Transverse colon (tissue), 4 donors: ENCODE measurements around the gene KANK2. TPM values are rescaled to one million over a fixed set of nuclear protein-coding genes. Genes with fewer than 3 reads are reported as not detected.

Experiments
- DNase-seq: peaks from one replicate; pipeline ENCODE4 v3.0.0-alpha.2; 2019
- H3K27ac ChIP-seq, 4 donors: fragments of 200-600 bp; sonication (generic); 2 replicates each; pipeline ENCODE4 v1.5.1; 2016 to 2018; ENCODE audit warnings: inconsistent platforms in 4 of 4
- H3K27me3 ChIP-seq: fragments of 200-600 bp; sonication (generic); 2 replicates; pipeline ENCODE4 v1.5.1; 2017; ENCODE audit warnings: inconsistent platforms
- H3K36me3 ChIP-seq, 4 donors: fragments of 200-600 bp; sonication (generic); 2 replicates each; pipeline ENCODE4 v1.5.1; 2017 to 2019; ENCODE audit warnings: inconsistent platforms in 4 of 4
- H3K4me1 ChIP-seq, 4 donors: fragments of 200-600 bp; sonication (generic); 2 replicates each; pipeline ENCODE4 v1.5.1; 2017 to 2020; ENCODE audit warnings: inconsistent platforms in 4 of 4
- H3K4me3 ChIP-seq, 4 donors: fragments of 200-600 bp; sonication (generic); 1 replicate in 1 of 4; 2 replicates in 3 of 4; pipeline versions ENCODE4 v1.5.1 to v1.6.1; 2017 to 2019; ENCODE audit warnings: inconsistent platforms in 4 of 4
- H3K9me3 ChIP-seq, 2 donors: fragments of 200-600 bp; sonication (generic); 2 replicates each; pipeline ENCODE4 v1.5.1; 2017 to 2019; ENCODE audit warnings: inconsistent platforms in 2 of 2
- EP300 ChIP-seq: sonication (generic); formaldehyde crosslinking; IDR thresholded peaks from one replicate; pipeline ENCODE4 v1.6.1; 2017; ENCODE audit warnings: antibody characterized with exemption, low read depth
- POLR2A ChIP-seq: fragments of 450-650 bp; IDR thresholded peaks from one replicate; pipeline ENCODE4 v1.6.1; 2016; ENCODE audit warnings: antibody characterized with exemption, mild to moderate bottlenecking, moderate library complexity
- POLR2AphosphoS5 ChIP-seq, 3 donors: sonication (generic); formaldehyde crosslinking; IDR thresholded peaks; one replicate each; pipeline ENCODE4 v1.6.1; 2016; ENCODE audit warnings: antibody characterized with exemption in 3 of 3
- WGBS, 2 donors: methylation state at CpG; one replicate each; pipeline ENCODE4 v1.1.5; 2018; ENCODE audit warnings: low coverage in 1 of 2; 5-methylcytosine and 5-hydroxymethylcytosine counted together
- in situ Hi-C, 4 donors: fragments of 200-750 bp; cut with MboI; loops; one replicate each; pipeline versions ENCODE4 v1.15.0 to v1.15.1; 2017; ENCODE audit warnings: low sequenced_read_pairs in 3 of 4, low pct_ligation_motif_present in 1 of 4, low pct_unique_long_range_greater_than_20kb in 1 of 4
- intact Hi-C: fragments of 100-400 bp; cut with DNase I; formaldehyde crosslinking; loops from one replicate; pipeline ENCODE4 v1.15.1; 2023; ENCODE audit warnings: low total_unique reads
- total RNA-seq, 4 donors: library from RNA; depleted of rRNA; stranded (reverse); fragments of >200 nt; gene quantifications; one replicate each; pipeline ENCODE4 v1.1.0, GENCODE V29; 2016
- TF ChIP-seq, protein P1 (sequence below), 5 experiments: fragments of 200-600 bp in 3 of 5; fragments of 450-650 bp in 2 of 5; sonication (generic) in 3 of 5; IDR thresholded peaks; 1 replicate in 2 of 5; 2 replicates in 3 of 5; pipeline ENCODE4 v1.5.1; 2016 to 2017; ENCODE audit warnings: antibody characterized with exemption in 5 of 5, inconsistent platforms in 3 of 5, mild to moderate bottlenecking in 2 of 5, moderate library complexity in 1 of 5

KANK2 gene
- total RNA-seq, 4 donors from 2014 or later = 145 to 339 (median 243) TPM

DNA sequence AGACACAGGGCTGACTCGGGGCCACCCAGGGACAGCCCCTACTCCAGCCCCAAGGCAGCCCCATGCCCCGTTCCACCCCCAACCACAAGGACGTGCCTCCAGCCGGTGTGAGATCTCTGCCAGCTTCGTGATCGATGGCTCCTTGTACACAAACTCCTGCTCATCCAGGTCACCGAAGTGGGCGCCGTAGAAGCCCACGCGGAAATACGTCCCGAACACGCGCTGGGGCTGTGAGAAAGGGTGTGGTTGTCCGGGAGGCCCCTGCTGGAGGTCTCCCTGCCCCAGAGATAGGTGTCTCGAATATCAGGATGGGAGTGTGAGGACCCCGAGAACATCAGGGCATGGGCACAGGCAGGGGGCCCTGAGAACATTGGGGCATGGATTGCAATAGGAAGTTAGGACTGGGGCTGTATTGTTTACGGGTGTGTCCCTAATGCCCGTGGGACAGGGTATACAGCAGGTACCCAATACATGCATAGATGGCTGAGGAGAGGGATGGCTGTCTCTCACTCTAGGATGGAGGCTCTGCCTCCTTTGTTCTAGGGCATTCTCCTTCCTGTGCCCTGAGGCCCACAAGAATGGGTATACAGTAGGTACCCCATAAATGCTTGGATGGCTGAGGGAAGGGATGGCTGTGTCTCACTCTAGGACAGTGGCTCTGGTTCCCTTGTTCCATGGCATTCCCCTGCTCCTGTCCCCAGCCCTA is 5.3 kb upstream of the KANK2 start:
- TF ChIP-seq EP300 (no peak), POLR2A (no peak), POLR2AphosphoS5 (IDR thresholded peaks at IDR 0.05) (no peak)
- TF ChIP-seq, protein P1, sequence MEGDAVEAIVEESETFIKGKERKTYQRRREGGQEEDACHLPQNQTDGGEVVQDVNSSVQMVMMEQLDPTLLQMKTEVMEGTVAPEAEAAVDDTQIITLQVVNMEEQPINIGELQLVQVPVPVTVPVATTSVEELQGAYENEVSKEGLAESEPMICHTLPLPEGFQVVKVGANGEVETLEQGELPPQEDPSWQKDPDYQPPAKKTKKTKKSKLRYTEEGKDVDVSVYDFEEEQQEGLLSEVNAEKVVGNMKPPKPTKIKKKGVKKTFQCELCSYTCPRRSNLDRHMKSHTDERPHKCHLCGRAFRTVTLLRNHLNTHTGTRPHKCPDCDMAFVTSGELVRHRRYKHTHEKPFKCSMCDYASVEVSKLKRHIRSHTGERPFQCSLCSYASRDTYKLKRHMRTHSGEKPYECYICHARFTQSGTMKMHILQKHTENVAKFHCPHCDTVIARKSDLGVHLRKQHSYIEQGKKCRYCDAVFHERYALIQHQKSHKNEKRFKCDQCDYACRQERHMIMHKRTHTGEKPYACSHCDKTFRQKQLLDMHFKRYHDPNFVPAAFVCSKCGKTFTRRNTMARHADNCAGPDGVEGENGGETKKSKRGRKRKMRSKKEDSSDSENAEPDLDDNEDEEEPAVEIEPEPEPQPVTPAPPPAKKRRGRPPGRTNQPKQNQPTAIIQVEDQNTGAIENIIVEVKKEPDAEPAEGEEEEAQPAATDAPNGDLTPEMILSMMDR (IDR thresholded peaks at IDR 0.05) = no peak
- 78% methylated on average over 16 of the region's 20 CpGs; no CpG with 5 or more reads in 1 of the 2 donors for WGBS, 2 donors
- Histone ChIP-seq H3K27ac (peak overlapping the region; percentile 77 to 91 (median 84)), H3K4me1 (peaks cover 5 to 36% (median 15%) of the 10 kb centered on the region in 4 donors), H3K36me3 (no peaks in the 10 kb centered on the region), H3K27me3 (no peaks in the 10 kb centered on the region), H3K9me3 (no peaks in the 10 kb centered on the region), H3K4me3 (no peak overlapping the region)
- in situ Hi-C loops (loop anchor here (5.0 to 25.0 kb wide), 4 partner anchors 65 to 165 kb away; no protein-coding TSS in a partner anchor), intact Hi-C loops (no loop called here)
- DNase-seq = no peak

DNA sequence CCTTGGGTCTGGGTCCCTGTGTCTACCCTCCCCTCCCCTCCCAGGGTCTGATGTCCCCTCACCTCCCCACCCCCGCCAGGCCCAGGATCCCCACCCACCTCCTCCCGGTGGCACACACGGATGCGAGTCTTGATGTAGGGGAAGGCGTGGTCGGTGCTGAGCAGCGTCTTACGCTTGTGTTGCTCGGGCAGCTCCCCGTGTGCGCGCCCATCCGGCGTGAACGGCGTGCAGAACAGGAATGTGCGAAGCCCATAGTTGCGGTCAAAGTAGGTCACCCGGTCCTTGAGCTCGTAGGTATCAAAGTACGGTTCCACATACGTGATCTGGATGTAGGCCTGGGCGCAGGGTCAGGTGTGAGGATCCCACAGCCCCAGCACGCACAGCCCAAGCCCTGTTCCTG is 4.4 kb upstream of the KANK2 start:
- no peak for DNase-seq
- peaks cover 5 to 38% (median 16%) of the 10 kb centered on the region in 4 donors for H3K4me1 ChIP-seq
- intact Hi-C loops (no loop called here), in situ Hi-C loops (loop anchor here (5.0 to 25.0 kb wide), 4 partner anchors 64 to 164 kb away; no protein-coding TSS in a partner anchor)
- no peak for TF ChIP-seq EP300
- TF ChIP-seq POLR2AphosphoS5 (IDR thresholded peaks at IDR 0.05) = no peak
- TF ChIP-seq, protein P1 (IDR thresholded peaks at IDR 0.05) = no peak
- no peak for TF ChIP-seq POLR2A
- H3K9me3 ChIP-seq = no peaks in the 10 kb centered on the region
- no peaks in the 10 kb centered on the region for H3K36me3 ChIP-seq
- WGBS, 2 donors = 93% methylated on average over 23 of the region's 24 CpGs; no CpG with 5 or more reads in 1 of the 2 donors
- peak overlapping the region; percentile 77 to 91 (median 84) for H3K27ac ChIP-seq
- no peak overlapping the region for H3K4me3 ChIP-seq
- H3K27me3 ChIP-seq = no peaks in the 10 kb centered on the region

DNA sequence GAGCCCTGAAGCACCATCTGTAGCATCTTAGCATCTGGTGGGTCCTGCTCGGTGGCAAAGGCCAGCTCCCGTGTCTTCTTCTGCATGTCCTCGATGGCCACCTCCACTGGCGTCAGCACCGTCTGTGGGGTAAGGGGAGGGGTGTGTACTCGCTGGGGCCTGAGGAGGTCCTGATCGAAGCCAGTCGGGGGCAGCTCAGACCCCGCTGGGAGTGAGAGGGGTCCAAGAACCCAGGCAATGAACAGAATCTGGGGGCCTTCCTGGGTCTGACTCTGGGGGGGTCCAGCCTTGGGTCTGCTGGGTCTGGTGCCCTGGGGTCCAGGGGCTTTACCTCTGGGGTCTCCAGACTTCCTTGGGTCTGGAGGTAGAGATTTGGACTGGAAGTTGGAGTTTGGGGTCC is 3.6 kb upstream of the KANK2 start:
- 88% methylated on average over 6 of the region's 9 CpGs; no CpG with 5 or more reads in 1 of the 2 donors for WGBS, 2 donors
- in situ Hi-C loops = loop anchor here (5.0 to 25.0 kb wide), 4 partner anchors 64 to 164 kb away; no protein-coding TSS in a partner anchor

DNA sequence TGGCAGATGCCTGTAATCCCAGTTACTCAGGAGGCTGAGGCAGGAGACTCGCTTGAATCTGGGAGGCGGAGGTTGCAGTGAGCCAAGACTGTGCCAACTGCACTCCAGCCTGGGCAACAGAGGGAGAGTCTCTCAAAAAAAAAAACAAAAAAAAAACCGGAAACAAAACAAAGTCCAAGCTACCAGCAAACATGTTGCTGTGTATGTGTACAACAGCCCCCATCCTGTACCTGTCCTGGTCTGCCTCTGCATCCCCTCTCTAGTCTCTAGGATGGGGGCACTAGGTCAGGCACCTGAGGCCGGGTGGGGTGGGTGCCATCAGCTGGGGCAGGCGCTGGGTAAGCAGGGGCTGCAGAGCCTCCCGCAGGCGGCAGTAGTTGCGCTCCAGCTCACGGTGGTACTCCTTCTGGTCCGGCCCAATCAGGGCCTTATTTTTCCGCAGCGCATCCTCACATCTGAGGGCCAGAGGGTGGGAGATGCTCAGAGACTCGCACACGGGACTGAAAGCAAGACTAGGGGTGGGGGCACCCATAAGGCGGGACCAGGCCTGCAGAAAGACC is 2.8 kb upstream of the KANK2 start:
- Histone ChIP-seq H3K27ac (peak overlapping the region in 1 of 4 donors; percentile 95), H3K27me3 (no peaks in the 10 kb centered on the region), H3K4me3 (no peak overlapping the region), H3K36me3 (no peaks in the 10 kb centered on the region), H3K9me3 (no peaks in the 10 kb centered on the region), H3K4me1 (peaks cover 4 to 44% (median 19%) of the 10 kb centered on the region in 4 donors)
- WGBS, 2 donors = 80 to 88% methylated on average over 2 to 15 of the region's 15 CpGs
- in situ Hi-C loops = loop anchor here (5.0 to 25.0 kb wide), 4 partner anchors 63 to 163 kb away; no protein-coding TSS in a partner anchor
- no peak for DNase-seq
- TF ChIP-seq POLR2A (no peak), POLR2AphosphoS5 (IDR thresholded peaks at IDR 0.05) (no peak), EP300 (no peak)
- TF ChIP-seq, protein P1 (IDR thresholded peaks at IDR 0.05) = no peak
- intact Hi-C loops = no loop called here

More for the DNA sequence above, 3.6 kb upstream of the KANK2 start:
- Histone ChIP-seq H3K9me3 (no peaks in the 10 kb centered on the region), H3K36me3 (no peaks in the 10 kb centered on the region), H3K4me1 (peaks cover 5 to 41% (median 18%) of the 10 kb centered on the region in 4 donors), H3K4me3 (no peak overlapping the region), H3K27ac (peak overlapping the region; percentile 77 to 91 (median 84)), H3K27me3 (no peaks in the 10 kb centered on the region)
- TF ChIP-seq, protein P1 (IDR thresholded peaks at IDR 0.05) = no peak
- TF ChIP-seq POLR2AphosphoS5 (IDR thresholded peaks at IDR 0.05) (no peak), EP300 (no peak), POLR2A (no peak)
- intact Hi-C loops = no loop called here
- DNase-seq = no peak
